PC-3 (cell line): Measurements from ENCODE around the gene NOTCH1. TPM values are rescaled to one million over a fixed set of nuclear protein-coding genes. Genes with fewer than 3 reads are reported as not detected.
A peak's percentile ranks its signal among the peaks of the same experiment; 100 is the strongest.
"Not testable (repeated sequence)": the region's sequence is repeated elsewhere in the genome, so short reads cannot be mapped to it uniquely, and the experiment has no call there.

ENCODE experiments used
- ATAC-seq: fragments of 200-7000 bp; cut with Tn5 transposase; 2 replicates; pipeline ENCODE4 v1.9.1; 2020; ENCODE audit warnings: mild to moderate bottlenecking, moderate library complexity
- BruUV-seq: library from RNA; stranded (reverse); fragments of 400-500 nt; replicated peaks from 2 replicates; lab custom pipeline; 2021; lab: Mats Ljungman, UMichigan
- CTCF ChIA-PET: fragments of 300-600 bp; sonication (Branson Sonifier 250); formaldehyde crosslinking; loops from one replicate; lab custom pipeline; 2022; ENCODE audit warnings: antibody characterized with exemption; lab: Charles Lee
- POLR2A ChIA-PET: fragments of 300-600 bp; sonication (Branson Sonifier 250); formaldehyde crosslinking; loops from one replicate; lab custom pipeline; 2022; ENCODE audit warnings: antibody characterized with exemption; ENCODE audit not compliant: unreplicated experiment; lab: Charles Lee
- DNase-seq: peaks from one replicate; pipeline ENCODE4 v3.0.0-alpha.2; 2015
- H2AFZ ChIP-seq: fragments of 300-600 bp; sonication (generic); 2 replicates; pipeline ENCODE4 v1.6.0; 2016; ENCODE audit warnings: antibody characterized with exemption, low read length
- H3F3A ChIP-seq: fragments of 300-600 bp; sonication (generic); one replicate; pipeline ENCODE4 v1.6.0; 2017; ENCODE audit warnings: antibody characterized with exemption, low read length, control low read depth, mild to moderate bottlenecking; ENCODE audit not compliant: unreplicated experiment
- H3K27ac ChIP-seq: fragments of 300-600 bp; sonication (generic); 2 replicates; pipeline ENCODE4 v1.5.1; 2016; ENCODE audit warnings: mild to moderate bottlenecking, low read length
- H3K27me3 ChIP-seq: fragments of 300-600 bp; sonication (generic); 2 replicates; pipeline ENCODE4 v1.6.1; 2016; ENCODE audit warnings: low read length, mixed read lengths
- H3K36me3 ChIP-seq: fragments of 300-600 bp; sonication (generic); 2 replicates; pipeline ENCODE4 v1.6.1; 2016; ENCODE audit warnings: low read depth, mixed run types, low read length, mixed read lengths
- H3K4me1 ChIP-seq: fragments of 300-600 bp; sonication (generic); 2 replicates; pipeline ENCODE4 v1.5.1; 2016; ENCODE audit warnings: low read length; ENCODE audit not compliant: insufficient read depth
- H3K4me2 ChIP-seq: fragments of 300-600 bp; sonication (generic); 2 replicates; pipeline ENCODE4 v1.6.0; 2016; ENCODE audit warnings: low read length
- H3K4me3 ChIP-seq: fragments of 300-600 bp; sonication (generic); 2 replicates; pipeline ENCODE4 v1.5.1; 2016; ENCODE audit warnings: mild to moderate bottlenecking, low read length, mixed read lengths
- H3K79me2 ChIP-seq: fragments of 300-600 bp; sonication (generic); 2 replicates; pipeline ENCODE4 v1.6.1; 2017; ENCODE audit warnings: low read length, mixed read lengths
- H3K9ac ChIP-seq: fragments of 300-600 bp; sonication (generic); 2 replicates; pipeline ENCODE4 v1.6.0; 2016; ENCODE audit warnings: mild to moderate bottlenecking, low read length
- H3K9me2 ChIP-seq: fragments of 300-600 bp; sonication (generic); replicated peaks from 2 replicates; pipeline ENCODE4 v1.6.1; 2016; ENCODE audit warnings: mixed run types, low read length, mixed read lengths
- H3K9me3 ChIP-seq: fragments of 300-600 bp; sonication (generic); 2 replicates; pipeline ENCODE4 v1.6.1; 2016; ENCODE audit warnings: low read length, mixed read lengths
- H4K20me1 ChIP-seq: fragments of 300-600 bp; sonication (generic); 2 replicates; pipeline ENCODE4 v1.6.1; 2016; ENCODE audit warnings: low read length, mixed read lengths
- CTCF ChIP-seq: fragments of 300-600 bp; sonication (generic); conservative IDR thresholded peaks from 2 replicates; pipeline ENCODE4 v1.5.1; 2017; ENCODE audit warnings: antibody characterized with exemption, low read depth, mild to moderate bottlenecking, low read length
- EZH2 ChIP-seq: fragments of 300-600 bp; sonication (generic); IDR thresholded peaks from one replicate; pipeline ENCODE4 v1.6.1; 2017; ENCODE audit warnings: antibody characterized with exemption, mild to moderate bottlenecking, low read length; ENCODE audit not compliant: unreplicated experiment
- EZH2phosphoT487 ChIP-seq: fragments of 300-600 bp; sonication (generic); IDR thresholded peaks from 2 replicates; pipeline ENCODE4 v1.6.1; 2018; ENCODE audit warnings: mild to moderate bottlenecking, antibody characterized with exemption, low read length, borderline replicate concordance
- intact Hi-C: fragments of 100-400 bp; cut with micrococcal nuclease; formaldehyde crosslinking; loops from 2 replicates; pipeline ENCODE4 v1.9.0; 2023
- total RNA-seq: library from RNA; depleted of rRNA; stranded (reverse); fragments of >200 nt; gene quantifications from 2 replicates; pipeline ENCODE4 v1.2.3, GENCODE V29; 2014

The NOTCH1 gene
- total RNA-seq, 1 experiment from 2014 or later = 14.3 TPM

- intact Hi-C loops = no loop called here
- no peaks in the 10 kb centered on the region for H3K27me3 ChIP-seq
- H3K36me3 ChIP-seq = no peaks in the 10 kb centered on the region
- no peak overlapping the region for H3K4me2 ChIP-seq
- no peaks in the 10 kb centered on the region for H3K9me2 ChIP-seq
- POLR2A ChIA-PET = no interaction called here
- DNase-seq = no peak
- H4K20me1 ChIP-seq = no peaks in the 10 kb centered on the region
- no peak for TF ChIP-seq CTCF
- TF ChIP-seq EZH2phosphoT487 = no peak
- H3K79me2 ChIP-seq = no peaks in the 10 kb centered on the region
- no peaks in the 10 kb centered on the region for H3K9me3 ChIP-seq
- H3F3A ChIP-seq = no peaks in the 10 kb centered on the region
- H3K4me3 ChIP-seq = no peak overlapping the region
- CTCF ChIA-PET = no interaction called here
- H2AFZ ChIP-seq = no peak overlapping the region
- no peak overlapping the region for H3K9ac ChIP-seq
- no peak for ATAC-seq
- no peak overlapping the region for H3K27ac ChIP-seq
- H3K4me1 ChIP-seq = no peaks in the 10 kb centered on the region
- BruUV-seq = no TSS peak
These were observed 36.0 kb upstream of the NOTCH1 start for GRCh38 chr9:136581614-136582447.

GRCh38 chr9:136579650-136580219 is 33.9 kb upstream of the NOTCH1 start:
- intact Hi-C loops, H3K79me2 ChIP-seq, H3K4me3 ChIP-seq, H3K9me3 ChIP-seq, POLR2A ChIA-PET, H3K9me2 ChIP-seq, H3K27ac ChIP-seq, CTCF ChIA-PET, H4K20me1 ChIP-seq, H3K36me3 ChIP-seq, H3F3A ChIP-seq, H2AFZ ChIP-seq, DNase-seq, H3K9ac ChIP-seq, H3K27me3 ChIP-seq, BruUV-seq, ATAC-seq, H3K4me2 ChIP-seq: not testable (repeated sequence)
- H3K4me1 ChIP-seq = peaks cover 10% of the 10 kb centered on the region

- Histone ChIP-seq H3K4me3 (no peak overlapping the region), H3K4me1 (peaks cover 10% of the 10 kb centered on the region), H3K36me3 (no peaks in the 10 kb centered on the region), H3K4me2 (no peak overlapping the region), H3K9ac (no peak overlapping the region), H3K9me2 (no peaks in the 10 kb centered on the region), H2AFZ (no peak overlapping the region), H3K79me2 (no peaks in the 10 kb centered on the region), H3K27me3 (no peaks in the 10 kb centered on the region), H4K20me1 (no peaks in the 10 kb centered on the region), H3K27ac (no peak overlapping the region), H3F3A (no peaks in the 10 kb centered on the region), H3K9me3 (no peaks in the 10 kb centered on the region)
- no TSS peak for BruUV-seq
- DNase-seq (peak; percentile 11), ATAC-seq (peak; percentile 25)
- ChIA-PET CTCF (no interaction called here), POLR2A (no interaction called here)
- intact Hi-C loops = no loop called here
- TF ChIP-seq EZH2phosphoT487 (no peak), CTCF (no peak), EZH2 (no peak)
These were observed 33.2 kb upstream of the NOTCH1 start for GRCh38 chr9:136578915-136579649.
